Activated CD4-positive, alpha-beta T cell treated with anti-CD3 and anti-CD28 coated beads, Interleukin-2, Interleukin-6, amounts not matched to agents 100 ng/mL and 50 ng/mL, durations not matched to agents 16 hours and 8 hours (primary cell): ENCODE data around the gene BMP7.

Experiments used
- DNase-seq: peaks from one replicate; pipeline ENCODE4 v3.0.0-alpha.2; 2020

Gene BMP7

DNA sequence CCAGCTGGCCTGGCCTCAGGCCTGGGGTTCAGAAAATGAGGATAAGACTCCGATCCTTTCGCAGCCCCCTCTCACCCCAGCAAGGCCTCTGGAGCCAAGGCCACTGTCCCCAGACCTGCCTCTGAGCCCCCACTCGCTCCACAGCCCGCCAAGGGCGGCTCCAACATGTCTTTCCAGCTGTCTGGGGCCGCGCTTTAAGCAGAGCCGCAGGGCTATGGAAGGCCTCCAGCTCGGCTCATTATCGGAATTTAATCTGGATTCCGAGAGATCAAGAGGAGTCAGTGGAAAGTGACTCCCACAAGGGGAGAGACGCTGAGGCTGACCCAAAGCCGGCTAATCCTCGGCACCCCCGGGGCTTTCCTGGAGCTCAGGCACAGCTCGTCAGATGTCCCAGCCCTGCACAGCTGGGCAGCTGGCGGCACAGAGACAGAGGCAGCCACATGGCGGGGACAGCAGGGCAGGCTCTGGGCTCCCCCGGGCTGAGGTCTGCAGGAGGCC lies 41.8 kb downstream of the BMP7 start:
- no peak for DNase-seq

DNA sequence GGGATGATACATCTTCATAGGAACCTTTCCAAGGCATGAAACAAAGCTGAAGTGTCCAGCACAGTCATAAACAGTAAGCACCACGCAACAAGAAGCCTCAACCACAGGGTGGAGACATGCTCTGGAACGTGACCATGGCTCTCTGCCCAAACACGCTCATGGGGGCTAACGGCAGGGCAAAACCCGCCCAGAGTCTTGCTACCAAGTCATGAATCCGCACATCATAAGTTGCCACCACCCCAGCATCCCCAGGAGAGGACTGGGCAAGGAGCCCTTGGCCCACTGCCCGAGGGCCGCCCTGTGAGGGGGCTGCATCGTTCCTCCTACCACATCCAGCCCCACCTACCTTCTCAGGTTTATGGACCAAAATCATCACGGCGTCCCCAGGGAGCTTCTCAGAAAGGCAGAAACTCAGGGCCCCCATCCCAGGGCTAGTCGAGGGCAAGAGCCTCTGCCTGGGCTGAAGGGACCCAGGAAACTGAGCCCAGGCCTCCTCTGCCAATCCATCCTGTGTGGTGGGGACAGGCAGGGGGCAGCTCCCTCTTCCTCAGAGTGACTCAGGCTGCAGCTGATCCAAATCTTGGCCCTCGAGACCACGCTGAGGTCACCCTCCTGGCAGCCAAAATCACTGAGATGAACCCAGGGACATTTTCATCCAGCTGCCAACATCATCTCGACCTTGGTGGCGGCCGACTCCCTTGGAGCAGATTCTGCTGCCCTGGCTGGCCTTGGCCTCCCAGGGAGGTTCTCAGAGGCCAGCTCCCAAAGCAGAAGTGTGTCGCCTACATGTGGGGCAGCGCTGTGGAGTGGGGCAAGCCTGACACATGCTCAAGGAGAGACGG lies 42.6 kb downstream of the BMP7 start:
- DNase-seq: no peak

GRCh38 chr20:57222631-57222950 lies 43.9 kb downstream of the BMP7 start:
- no peak for DNase-seq

DNA sequence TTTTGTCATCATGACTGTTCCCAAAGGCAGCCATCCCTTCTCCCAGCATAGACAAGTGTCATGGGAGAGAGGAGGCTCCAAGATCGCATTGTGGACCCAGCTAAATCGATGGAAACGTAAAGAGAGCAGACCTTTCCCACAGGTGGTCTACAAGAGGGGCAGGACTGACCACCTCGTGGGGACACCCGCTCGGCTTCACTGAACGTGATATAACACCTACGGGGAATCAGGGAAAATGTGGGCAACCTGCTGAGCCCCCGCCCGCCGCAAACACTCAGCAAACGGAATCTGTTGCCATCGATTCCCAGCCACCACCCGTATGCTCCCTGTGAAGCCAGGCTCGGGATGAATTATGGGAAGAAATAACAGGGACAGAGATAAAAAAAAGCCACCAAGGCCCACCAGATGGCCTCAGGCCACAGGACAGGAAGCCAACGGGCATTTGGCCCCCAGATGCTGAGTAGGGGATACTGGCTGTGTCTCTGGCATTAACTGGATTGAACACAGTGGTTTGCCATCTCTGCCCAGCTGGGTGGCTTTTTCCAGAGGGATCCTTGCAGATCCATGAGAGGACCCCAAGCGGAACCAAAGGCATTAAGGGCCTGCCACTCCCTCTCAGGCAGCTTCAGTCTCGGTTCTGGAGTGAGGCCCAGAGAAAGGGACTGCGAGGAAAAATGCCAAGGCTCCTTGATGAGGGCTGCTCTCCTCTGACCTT lies 44.4 kb downstream of the BMP7 start:
- DNase-seq: no peak

- no peak for DNase-seq
These were observed 45.9 kb downstream of the BMP7 start for GRCh38 chr20:57220337-57221145.

GRCh38 chr20:57219071-57219677 lies 47.3 kb downstream of the BMP7 start:
- no peak for DNase-seq

GRCh38 chr20:57218489-57218888 lies 48.0 kb downstream of the BMP7 start:
- DNase-seq: no peak

DNA sequence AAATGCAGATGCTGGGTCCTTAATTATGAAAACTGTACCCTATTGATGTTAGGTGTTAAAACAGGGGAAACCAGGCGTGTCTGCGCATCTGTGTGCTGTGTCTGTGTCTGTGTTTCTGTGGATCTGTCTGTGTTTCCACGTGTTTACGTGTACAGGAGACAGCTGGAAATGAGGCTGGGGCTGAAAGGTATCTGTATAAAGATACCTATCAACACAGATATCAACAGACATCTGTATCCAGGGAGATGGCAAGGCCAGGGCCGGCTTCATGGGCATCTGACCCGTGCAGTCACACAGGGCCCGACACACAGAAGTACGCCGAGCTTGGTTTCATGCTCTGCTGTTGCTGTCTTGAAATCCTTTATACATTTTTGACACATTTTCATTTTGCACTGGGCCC lies 48.6 kb downstream of the BMP7 start:
- DNase-seq: no peak

DNA sequence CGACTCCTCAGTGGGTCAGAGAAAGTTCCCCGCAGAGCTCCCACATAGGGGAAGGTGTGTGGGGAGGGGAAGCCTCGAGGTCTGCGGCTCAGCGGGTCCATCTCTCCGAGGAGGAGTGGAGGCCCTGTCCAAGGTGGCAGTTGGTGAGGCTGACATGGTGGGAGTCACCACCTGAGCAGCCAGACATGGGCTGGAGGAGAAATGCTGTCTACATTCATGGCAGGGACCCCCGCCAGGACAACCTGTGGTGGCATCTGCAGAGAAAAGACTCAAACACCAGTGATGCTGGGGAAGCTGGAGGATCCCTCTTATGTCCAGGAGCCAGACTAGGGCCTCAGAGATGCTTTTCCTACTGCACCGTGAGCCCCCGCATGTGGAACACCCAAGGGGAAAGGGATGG lies 49.8 kb downstream of the BMP7 start:
- no peak for DNase-seq

GRCh38 chr20:57215826-57216471 lies 50.5 kb downstream of the BMP7 start:
- no peak for DNase-seq

DNA sequence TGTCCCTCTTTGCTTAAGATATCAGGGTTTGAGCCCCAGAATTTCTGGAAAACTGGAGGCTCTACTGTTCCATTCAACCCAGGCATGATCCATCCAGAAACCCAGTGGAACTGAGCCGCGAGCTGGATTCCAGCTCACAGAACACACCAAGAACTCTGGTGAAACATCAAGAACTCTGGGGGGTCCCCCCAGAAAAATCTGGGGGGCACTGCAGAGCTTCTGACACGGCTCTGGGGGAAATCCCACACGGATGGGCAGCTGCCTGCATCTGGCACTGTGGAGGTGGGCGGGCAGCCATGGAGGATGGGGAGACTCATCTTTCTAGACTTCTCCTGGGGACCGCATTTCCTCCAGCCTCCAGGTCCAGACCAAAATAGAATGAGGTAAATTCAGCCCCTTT lies 51.0 kb downstream of the BMP7 start:
- DNase-seq: no peak

DNA sequence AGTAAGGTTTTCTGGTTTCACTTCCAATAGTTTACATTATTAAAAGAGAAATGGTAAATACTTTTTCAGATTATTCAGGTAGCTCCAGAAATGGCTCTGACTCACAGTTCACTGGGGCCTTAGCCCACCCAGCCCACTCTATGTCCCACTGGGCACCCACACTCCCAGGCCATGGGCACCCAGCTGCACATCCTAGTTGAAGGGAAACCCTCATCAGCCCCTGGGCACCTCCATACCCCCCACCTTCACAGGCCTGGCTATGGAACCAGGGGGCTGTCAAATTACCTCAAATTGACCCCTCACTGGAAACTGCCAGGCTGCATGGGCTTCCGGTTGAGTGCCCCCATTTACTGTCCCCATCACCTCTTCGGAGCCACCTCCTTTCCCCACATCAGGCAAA lies 51.5 kb downstream of the BMP7 start:
- no peak for DNase-seq

GRCh38 chr20:57214427-57214826 lies 52.0 kb downstream of the BMP7 start:
- DNase-seq: no peak

GRCh38 chr20:57213924-57214323 lies 52.5 kb downstream of the BMP7 start:
- DNase-seq: no peak

- DNase-seq: no peak
These were observed 53.1 kb downstream of the BMP7 start for GRCh38 chr20:57213291-57213690.

DNA sequence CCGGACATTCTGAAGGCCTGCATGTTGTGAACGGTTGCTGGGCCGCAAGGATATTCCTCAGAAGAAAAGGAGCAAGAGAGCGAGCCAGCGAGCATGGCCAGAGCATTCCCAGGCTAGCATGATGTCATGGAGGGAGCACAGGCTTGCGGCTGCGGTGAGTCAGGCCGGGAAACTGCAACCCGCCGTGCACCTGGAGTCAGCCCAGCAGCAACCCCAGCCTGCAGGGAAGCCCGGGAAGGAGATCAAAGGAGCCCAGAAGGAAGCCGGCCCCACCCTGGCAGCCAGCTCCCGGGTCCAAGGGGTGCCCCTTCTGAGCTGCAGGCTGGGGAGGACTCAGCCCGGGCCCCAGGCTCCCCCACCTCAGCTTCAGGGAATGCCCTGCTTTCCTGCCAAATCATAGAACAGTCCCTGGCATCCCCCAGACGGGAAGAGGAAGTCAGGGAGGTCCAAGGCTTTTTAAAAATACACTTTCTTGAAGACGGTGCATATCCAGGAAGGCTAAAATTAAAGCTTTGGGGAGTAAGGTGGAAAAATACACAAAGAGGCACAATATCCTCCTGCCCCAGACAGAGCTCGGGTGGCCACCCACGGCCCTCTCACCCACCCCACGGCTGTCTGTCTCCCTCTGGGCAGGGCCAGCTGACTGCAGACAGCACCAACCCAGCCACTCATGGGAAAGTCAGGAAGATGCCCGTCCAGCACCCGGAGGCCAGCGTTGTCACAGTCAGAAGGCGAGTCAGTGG lies 53.7 kb downstream of the BMP7 start:
- no peak for DNase-seq

GRCh38 chr20:57211908-57212533 lies 54.4 kb downstream of the BMP7 start:
- no peak for DNase-seq

- no peak for DNase-seq
These were observed 55.0 kb downstream of the BMP7 start for GRCh38 chr20:57211406-57211805.

DNA sequence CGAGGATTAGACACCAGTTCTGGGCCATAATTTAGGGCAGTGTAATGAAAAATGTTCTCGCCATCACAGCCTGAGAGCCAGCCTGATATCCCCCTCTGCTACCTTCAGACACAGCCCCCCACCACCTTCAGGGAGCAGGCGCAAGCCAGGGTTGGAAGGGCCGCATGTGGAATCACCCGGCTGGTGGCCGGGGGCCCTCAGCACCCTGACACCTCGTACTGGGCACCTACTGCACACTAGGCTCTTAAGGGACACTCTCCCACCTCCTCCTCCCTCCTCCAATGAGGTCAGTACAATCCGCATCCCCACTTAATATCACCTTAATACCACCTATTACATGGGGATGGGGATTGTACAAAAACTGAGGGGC lies 55.5 kb downstream of the BMP7 start:
- no peak for DNase-seq

GRCh38 chr20:57210054-57210910 lies 56.2 kb downstream of the BMP7 start:
- DNase-seq: no peak
